GM19240 (cell line): ENCODE data around the gene MTMR1.

ENCODE experiments used
- DNase-seq: peaks from one replicate; pipeline ENCODE4 v3.0.0; 2011; ENCODE audit warnings: low spot score; ENCODE audit not compliant: insufficient read length

MTMR1 gene

DNA sequence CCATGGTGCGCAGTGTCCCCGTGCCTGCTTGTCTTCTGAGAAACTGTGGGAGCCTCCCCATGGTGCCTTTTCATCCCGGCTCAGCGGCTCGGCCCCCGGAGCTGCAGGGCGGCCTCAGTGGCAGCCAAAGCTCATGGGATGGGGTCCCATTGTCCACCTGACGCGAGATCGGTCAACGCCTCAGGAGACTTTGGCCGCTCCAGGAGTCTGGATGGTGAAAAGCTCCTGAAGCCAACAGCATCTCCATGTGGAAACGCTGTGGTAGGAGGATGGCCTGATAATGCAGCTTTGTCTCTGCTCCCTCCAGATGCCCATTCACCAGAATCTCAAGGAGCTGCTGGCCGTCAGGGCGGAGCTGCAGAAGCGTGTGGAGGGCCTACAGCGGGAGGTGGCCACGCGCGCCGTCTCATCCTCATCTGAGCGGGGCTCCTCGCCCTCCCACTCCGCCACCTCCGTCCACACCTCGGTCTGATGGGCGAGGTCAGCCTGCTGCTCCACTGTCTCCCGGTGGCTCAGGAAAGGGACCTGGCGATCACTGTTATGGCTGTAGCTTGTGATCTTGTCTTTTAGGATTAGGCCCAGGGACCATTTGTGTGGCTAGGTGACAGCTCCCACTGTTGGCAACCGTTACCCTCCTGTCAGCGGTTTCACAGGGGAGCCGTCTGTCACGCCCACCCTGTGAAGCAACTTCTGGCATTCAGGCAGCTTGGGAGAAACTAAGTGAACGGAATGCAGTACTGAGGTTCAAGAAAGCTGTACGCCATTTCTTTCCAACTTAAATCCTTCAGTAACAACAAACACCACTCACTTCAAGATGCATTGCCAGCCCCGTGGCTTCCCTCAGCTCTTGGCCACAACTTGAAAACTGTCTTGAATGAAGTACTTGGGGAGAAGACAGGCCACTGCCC, 69.3 kb downstream of the MTMR1 start:
- DNase-seq = no peak

DNA sequence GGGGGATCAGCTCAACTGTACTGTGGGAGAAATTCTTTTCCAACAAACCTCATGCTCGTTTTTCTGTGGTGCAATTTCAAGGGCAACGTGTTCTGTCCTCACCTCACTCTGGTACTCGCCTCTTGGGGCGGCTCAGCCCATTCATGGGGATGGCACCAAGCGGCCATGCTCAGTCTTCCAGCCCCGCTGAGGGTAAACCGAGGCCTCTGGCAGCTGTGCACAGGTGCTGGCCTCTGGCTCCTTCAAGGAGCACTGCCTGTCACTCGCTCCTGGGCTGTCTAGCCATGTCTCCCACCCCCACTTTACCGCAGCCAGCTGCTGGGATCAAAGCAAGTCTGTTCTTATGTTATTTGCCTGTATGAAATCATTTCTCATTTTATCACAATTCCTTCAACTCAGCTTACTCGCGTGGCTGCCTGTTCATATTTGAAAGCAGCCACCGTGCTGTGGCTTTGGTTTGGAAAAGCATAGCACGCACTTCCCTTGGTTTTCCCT, 70.2 kb downstream of the MTMR1 start:
- no peak for DNase-seq

DNA sequence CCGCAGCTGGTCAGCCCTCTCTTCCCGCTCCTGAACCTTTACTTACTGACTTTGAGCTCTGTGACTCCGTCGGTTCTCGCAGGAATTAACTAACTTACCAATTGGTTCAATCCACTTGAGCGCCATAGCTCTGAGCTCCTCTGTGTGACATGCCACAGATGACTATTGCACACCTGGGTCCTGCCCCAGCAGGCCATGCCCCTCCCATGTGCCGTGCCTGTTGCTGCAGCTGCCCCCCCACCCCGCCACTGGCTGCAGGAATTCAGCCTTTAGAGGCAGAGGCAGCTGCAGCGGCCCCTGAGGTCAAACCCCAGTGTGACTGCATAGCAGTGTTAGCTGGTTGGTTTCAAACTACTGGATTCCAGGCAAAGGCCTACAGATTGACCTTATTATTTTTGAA, 70.6 kb downstream of the MTMR1 start:
- DNase-seq = no peak

DNA sequence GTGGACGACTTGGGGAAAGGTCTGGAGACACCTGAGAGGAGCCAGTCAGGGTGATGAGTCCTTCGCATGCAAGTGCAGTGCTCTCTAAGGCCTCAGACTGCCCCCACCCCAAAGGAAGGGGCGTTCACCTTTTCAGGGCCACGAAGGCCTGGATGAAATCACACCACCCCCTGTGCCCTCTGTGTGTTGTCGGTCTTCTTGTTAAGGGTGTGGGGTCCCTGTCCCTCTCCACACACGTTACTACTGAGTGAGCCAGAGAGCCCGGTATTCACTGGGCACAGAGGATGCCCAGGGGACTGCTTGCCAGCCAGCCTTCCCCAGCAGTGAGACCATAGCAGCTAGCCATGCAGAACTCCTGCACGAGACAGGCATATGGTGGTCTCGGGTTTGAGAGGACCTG, 72.0 kb downstream of the MTMR1 start:
- DNase-seq = no peak

DNA sequence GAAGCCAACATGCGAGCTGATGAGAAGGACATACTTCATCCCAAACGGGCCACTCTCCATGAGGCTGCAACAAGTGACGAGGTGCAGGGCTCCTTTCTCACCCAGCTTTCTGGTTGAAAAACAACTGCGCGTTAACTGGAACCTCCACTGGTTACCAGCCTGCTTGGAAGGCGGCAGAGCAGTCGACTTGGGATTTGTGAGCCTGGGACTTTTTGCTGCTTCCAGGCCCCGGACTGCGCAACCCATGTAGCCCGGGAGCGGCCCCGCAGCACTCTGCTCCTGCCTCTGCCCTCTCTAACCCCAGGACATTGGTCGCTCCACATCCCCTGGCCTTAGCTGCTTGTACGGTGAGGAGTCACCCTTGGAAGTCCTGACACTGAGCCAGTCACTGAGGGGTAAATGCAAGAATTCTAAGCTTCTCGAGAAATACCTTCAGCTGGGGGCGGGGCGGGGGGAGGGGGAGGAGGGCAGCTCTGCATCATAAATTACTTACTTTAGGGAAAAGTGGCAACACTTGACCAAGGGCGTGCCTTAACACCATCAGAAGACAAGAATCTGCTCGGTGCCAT, 72.7 kb downstream of the MTMR1 start:
- no peak for DNase-seq

DNA sequence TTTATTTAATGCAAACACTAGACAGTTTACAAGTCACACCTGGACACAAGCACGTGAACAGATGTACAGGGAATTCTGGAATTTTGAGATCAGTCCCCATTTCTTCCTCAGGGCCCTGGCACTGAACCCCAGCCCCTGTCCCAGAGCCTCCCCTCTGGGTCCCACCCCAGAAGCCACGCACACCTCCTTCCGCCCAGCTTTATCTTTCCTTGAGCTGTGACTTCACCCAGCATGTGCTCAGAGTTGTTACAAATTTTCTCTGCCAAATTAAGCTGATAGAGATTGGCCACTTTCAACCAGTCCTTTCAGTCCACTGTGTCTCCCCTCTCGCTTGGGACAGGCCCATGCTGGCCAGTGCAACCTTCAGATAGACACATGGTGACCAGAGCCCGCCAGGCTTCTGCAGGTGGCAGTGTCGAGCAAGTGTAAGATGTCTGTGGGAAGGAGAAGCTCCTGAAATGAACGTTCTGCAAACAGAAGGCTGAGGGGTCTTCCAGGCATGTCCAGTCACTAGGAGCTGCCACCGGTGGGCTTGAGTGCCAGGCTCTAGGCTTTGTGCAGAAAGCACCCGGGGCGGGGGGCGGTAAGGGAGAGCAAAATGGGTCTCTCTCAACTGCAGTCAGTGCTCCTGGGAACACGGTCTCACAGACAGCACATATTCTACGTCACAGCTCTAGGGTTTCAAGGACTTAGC, 73.3 kb downstream of the MTMR1 start:
- no peak for DNase-seq

DNA sequence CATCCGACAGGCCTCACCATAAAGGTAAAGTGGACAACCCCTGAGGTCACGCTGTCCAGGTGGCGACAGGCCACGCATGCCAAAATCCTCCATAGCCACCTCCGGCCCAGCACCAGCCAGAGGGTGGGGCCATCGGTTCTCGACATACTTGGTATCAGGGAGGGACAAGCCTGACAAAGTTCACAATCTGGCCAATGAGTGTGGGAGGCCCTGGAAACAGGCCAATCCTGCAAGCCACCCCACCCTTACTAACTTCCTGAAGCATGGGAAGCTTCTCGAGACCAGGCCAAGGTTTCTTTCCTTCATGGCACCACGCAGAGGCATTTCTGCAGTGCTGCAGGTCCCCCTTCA, 73.8 kb downstream of the MTMR1 start:
- no peak for DNase-seq

DNA sequence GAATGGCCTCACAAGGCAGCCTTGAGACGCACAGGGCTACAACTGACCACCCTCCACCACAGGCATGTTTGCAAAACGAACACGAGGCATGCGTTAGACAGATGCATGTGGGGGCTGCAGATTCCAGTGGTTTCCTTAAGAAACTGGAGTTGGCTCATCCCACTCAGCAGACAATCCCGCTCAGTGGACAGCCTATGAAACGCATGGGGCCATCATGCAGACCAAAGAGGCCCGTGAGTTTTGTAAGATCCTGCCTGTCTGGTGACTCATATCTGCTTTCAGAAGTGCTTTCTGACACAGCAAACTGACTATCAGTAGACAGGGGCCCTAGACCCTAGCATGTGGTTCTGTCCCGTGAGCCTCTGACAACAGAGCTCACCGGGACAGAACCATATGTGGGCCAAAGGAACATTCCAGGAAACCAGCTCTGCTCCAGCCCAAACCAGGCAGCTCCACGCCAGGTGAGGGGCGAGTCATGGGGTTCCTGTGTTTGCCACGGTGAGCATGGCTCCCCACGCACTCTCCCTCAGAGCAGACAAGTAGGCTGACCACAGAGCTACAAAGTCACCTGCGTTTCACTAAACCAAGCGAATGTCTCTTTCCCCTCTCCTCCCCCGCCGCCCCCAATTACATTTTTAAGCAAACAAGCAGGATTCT, 74.4 kb downstream of the MTMR1 start:
- no peak for DNase-seq

DNA sequence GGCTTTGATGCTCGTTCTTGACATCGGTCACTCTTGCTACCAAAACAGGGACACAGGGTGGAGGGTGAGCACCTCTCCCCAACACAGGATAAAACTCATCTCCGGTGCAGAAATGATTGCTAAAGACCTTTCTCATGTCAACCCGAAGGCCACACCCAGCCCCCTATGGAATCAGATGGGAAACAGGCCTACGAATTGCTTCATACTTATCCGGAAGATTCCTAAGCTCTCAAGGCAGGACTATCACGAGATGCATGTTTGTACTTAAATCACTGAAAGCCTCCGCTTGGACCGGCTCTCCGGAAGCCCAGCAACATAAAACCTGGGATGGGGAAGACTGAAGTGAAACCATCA, 74.9 kb downstream of the MTMR1 start:
- DNase-seq = no peak

DNA sequence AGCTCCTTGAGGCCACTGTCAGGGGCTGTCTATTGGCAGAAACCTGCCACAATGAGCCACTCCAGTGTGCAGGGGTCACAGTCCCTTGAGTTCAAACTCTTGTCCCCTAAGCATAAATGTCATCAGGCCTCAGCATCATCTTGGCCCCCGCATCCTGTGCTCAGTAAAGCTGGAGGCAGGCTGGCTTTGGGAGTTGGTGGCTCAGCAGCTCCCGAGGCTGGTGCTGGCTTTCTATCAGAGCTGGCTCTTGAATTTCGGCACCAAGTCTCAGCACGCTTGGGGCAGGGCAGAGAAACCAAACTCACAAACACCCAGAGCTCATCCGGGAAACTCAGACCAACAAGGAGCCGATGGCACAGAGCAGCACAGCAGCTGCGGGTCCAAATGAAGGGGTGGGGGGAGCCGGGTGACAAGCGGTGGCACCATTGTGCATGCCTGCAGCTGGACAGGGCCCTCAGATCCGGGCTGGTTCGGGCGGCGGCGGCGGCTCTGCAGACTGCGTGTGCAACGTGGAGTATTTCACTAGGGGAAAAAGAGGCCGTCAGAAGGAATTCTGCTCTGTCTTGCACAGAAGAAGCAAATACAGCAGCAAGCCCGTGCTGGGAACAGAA, 75.5 kb downstream of the MTMR1 start:
- DNase-seq = no peak

DNA sequence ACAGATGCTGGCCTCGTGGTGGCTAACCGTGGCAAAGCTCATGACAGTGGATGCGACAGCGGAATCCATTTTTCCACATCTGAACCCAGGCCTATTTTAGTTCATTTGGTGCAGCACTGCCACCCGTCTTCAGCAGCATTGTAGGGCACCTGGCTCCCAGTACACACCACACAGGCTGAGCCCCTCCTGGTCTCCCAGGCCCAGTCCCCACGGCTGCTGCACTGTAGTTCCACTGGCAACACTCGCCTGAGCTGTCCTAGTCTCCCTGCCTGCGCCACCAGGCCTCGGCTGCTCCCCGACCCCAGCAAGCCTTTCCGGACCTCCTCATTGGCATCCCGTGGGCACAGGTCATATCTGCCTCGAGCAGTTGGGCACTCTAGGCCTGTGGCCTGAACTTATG, 76.2 kb downstream of the MTMR1 start:
- DNase-seq = no peak

DNA sequence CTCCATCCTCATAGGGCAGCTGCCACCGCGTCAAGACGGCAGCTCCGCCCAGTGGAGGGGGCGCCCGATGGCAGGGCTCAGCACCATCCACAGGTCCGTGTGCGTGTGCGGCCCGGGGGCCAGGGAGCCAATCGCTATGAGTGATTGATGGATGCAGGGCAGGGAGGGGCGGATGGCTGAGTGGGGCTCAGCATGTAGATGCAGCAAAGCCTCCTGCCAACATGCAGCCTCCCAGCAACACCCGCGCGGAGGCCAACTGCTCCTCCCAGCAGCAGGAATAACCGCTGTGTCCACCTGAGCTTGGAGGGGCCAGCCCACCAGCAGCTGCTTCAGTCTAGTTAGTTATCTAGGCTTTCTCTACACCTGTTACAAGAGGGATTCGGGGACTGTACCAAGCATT, 77.4 kb downstream of the MTMR1 start:
- DNase-seq = no peak

DNA sequence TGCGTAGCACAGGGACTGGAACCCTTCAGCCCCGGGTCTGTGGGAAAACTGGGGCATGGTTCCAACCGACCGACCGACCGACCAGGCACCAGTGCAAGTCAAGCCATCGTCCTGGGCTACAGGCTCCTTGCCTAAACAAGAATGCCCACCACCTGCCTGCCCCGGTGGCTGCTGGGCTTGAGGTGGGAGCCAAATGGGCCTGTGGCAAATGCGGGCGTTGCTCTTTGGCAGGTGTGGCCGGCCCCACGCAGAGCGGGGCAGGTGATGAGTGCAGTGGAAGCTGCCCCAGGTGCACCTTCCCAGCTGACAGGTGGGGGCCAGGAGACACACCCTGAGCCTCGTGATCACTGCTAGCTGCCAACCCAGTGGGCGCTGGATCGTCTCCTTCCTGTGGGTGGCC, 77.9 kb downstream of the MTMR1 start:
- DNase-seq = no peak

DNA sequence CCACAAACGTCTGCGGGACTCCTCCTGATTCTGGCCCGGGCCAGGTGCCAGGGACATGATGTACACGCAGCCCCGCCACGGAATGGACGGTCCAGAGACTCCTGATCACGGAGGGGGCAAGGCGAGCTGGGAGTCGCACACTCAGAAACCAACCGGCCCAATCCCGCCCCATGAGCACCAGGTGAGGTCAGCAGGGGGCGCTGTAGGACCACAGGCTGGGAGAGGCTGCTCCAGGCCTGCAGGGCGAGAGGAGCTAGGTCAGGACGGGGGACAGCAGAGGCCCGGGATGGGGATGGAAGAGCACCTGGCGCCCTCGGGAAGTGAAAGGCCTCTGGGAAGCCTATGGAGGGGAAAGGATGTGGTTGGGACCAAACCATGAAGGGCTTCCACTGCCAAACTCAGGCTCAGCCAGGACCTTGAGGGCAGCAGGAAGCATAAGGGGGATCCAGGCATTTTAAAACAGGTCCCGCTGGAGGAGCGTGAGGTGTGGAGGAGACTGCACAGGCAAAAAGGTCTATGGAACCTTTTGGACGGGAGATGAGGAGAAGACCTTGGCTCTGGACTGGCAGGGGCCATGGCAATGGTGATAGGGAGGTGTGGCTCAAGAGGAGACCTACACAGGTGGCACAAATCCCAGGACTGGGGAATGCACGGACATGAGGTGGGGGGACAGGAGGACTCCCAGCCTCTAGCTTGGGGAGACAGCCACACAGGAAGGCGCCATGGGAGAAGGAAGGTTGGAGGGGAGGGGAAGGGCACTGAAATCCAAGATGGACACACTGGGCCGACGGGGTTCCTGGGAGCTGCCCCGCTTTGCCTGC, 79.2 kb downstream of the MTMR1 start:
- peak; percentile 53 for DNase-seq

DNA sequence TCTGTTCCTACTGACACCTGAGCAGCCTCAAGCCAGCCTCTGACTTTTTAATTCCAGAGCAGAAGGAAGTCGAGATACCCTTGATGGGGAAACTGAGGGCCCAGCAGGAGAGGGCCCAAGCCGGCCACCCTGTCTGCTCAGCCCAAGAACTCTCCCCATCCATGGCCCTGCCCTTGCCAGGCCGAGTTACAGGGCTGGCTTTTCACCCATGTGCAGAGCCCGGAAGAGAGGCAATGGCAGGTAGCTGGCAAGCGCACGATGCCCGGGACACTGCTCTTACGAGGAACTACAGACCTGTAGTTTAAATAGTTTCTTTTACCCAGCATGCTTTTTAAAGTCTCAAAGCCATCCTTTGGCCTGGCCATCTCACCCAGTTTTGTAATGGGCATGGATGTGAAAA, 79.9 kb downstream of the MTMR1 start:
- DNase-seq = no peak

DNA sequence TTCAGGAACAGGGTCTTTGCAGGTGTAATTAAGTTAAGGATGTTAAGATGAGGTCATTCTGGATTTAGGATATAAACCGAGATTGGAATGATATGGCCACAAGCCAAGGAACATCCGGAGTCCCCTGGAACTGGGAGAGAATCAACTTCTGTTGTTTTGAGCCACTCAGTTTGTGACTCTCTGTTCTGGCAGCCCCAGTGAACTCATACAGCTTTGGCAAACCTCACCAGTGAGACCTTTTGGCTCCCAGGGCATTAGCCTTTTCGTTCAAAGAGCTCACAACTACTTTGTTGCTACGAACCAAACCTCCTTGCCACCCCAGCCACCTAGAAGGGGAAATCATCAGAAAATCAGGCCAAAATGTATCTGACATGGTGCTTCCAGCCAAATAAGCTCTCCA, 80.4 kb downstream of the MTMR1 start:
- no peak for DNase-seq

DNA sequence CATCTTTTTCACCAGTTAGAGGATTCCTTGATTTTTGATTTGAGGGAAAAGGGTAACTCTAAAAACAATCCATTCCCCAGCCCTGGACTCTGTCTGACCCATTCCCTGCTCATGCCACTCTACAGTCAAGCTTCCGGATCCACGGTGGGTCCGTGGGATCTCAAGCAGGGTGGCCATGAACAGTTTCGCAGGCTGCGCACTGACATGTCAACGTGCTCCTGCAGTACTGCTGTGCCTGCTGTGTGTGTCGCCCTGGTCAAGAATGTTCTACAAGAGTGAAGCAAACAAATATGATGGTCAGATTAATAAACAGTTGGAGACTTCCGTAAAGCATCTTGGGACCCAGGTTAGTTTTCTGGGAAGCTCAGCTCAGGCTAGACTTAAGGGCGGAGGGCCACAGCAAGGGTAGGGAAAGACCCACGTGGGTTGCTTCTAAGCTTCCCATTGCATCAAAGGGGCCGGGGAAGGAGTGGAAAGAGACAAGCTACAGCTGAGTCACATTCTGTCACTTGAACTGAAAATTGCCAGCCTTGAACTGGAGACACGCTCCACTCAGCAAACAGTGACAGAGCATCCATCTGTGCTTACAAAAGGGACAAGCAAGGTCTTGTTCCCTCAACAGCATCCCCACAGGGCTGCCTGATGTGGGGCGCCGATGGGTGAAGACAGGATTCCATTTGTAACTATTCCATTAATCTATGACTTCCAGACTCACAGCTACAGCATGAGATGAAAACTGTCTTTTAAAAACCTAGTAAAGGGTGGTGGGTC, 81.8 kb downstream of the MTMR1 start:
- DNase-seq = no peak

DNA sequence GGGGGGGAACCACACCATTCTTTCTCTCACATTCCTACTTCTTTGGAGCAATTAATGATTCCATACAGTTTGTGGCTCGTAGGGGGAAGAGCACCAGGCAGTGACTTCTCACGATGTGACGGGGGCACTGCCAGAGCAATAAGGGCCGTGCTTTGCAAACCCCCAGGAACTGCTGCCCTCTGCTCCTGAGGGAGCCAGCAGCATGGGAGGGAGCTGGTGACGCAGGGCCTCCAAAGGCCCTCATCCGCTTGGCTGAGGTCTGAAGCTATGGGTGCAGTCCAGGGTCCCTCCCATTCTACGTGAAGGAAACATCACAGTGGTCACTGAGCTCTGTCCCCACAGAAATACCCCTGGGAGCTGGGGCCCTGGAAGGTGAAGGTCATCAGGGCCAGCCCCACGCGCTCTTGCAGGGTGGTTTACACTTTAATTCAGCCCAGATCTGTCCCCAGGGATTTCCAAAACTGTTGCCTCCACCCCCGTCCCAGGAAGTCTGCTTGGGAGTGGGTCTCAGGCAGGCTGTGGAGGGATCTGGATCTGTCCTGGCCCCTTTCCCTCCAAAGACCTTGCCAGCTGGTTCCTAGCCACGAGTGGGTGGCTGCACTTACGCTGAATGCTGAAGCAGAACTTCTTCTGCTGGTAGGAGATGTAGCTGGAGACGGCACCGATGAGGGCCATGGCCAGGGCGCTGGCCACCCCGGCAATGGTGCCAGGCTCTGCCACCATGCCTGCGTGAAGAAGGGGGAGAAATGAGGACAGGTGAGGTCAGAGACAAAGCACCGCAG, 82.6 kb downstream of the MTMR1 start:
- no peak for DNase-seq

DNA sequence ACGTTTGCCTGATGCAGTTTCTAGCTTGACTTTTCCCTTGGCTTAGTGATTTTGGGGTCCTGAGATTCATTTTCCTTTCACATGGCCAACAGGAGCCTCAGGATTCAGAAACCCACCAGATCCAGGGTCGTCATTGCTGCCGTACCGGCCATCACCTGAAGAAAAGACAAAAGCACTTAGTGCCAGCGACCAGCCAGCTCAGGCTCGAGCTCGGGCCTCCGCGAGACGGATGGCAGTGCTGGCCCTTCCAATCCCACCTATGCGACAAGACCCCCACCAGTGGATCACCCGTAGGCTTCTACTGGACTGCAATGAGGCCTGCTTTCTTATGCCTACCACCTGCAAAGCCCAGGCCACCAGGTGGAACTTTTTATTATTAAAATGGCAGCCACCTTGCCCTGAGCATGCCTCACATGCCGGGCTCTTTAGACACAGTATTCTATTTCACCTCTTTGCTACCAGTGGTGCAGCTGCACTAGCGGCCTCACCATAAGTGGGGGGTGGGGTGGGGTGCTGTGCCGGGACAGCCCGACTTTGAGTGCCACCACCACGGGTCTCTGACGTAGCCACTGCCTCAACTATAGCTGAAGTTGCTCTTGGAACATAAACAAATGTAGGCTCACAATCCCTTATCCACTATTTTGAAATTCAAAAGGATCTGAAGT, 84.3 kb downstream of the MTMR1 start:
- no peak for DNase-seq
